Fibroblast of pulmonary artery (primary cell): Measurements from ENCODE around the gene IRAK3.
"Not testable (repeated sequence)": the region's sequence is repeated elsewhere in the genome, so short reads cannot be mapped to it uniquely, and the experiment has no call there.

Source experiments
- DNase-seq: peaks from one replicate; pipeline ENCODE4 v3.0.0-alpha.2; 2010; ENCODE audit warnings: low read depth
- H3K4me3 ChIP-seq: replicated peaks from 2 replicates; pipeline ENCODE4 v1.5.1; 2011; ENCODE audit warnings: low read depth, mild to moderate bottlenecking, control low read depth, low read length, moderate library complexity
- TF ChIP-seq, protein P1 (sequence below): IDR thresholded peaks from 2 replicates; pipeline ENCODE4 v1.5.1; 2011; ENCODE audit warnings: mild to moderate bottlenecking, control low read depth, low read length, inconsistent platforms; ENCODE audit errors: missing control alignments

Gene IRAK3

DNA sequence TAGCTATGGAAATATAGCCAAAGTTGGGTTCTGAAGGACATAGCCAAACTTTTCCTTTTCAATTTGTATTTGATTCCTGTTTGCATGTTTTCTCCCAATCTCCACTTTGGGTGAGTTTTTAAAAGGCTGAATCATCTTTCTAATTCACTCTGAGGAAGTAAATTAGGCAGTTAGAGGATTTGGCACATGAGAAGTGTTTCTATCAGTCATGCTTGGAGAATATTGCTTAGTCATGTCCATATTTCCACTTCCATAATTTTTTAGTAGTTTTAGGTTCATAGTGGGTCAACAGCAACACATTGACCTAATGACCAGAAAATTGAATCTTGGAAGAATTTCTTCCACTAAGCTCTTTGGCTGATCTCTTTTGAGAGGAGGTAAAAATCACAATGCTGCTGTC, 21.8 kb downstream of the IRAK3 start:
- DNase-seq: peak; percentile 29
- H3K4me3 ChIP-seq: no peak overlapping the region
- TF ChIP-seq, protein P1, sequence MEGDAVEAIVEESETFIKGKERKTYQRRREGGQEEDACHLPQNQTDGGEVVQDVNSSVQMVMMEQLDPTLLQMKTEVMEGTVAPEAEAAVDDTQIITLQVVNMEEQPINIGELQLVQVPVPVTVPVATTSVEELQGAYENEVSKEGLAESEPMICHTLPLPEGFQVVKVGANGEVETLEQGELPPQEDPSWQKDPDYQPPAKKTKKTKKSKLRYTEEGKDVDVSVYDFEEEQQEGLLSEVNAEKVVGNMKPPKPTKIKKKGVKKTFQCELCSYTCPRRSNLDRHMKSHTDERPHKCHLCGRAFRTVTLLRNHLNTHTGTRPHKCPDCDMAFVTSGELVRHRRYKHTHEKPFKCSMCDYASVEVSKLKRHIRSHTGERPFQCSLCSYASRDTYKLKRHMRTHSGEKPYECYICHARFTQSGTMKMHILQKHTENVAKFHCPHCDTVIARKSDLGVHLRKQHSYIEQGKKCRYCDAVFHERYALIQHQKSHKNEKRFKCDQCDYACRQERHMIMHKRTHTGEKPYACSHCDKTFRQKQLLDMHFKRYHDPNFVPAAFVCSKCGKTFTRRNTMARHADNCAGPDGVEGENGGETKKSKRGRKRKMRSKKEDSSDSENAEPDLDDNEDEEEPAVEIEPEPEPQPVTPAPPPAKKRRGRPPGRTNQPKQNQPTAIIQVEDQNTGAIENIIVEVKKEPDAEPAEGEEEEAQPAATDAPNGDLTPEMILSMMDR: no peak

DNA sequence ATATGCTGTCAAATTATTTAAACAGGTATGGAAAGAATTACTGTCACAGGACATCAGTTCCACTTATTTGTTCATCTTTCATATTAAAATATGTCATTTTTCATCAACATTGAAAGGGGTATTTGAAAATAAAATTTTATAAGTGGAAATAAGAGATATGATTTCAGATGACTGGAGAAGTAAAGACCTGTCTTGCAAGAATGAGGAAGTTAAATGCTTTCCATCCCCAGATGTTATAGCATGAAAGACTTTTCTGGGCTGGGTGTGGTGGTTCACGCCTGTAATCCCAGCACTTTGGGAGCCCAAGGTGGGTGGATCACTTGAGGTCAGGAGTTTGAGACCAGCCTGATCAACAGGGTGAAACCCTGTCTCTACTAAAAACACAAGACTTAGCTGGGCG, 22.6 kb downstream of the IRAK3 start:
- not testable (repeated sequence) for H3K4me3 ChIP-seq, DNase-seq

DNA sequence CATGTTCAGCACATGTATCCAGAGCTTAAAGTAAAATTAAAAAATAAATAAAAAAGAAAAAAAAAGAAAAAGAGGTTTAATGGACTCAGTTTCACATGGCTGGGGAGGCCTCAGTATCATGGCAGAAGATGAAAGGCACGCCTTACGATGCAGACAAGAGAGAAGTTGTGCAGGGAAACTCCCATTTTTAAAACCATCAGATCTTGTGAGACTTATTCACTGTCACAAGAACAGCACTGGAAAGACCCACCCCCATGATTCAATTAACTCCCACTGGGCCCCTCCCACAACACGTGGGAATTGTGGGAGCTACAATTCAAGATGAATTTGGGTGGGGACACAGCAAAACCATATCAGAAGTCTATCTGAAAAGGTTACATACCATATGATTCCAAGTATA, 24.0 kb downstream of the IRAK3 start:
- not testable (repeated sequence) for H3K4me3 ChIP-seq, DNase-seq

DNA sequence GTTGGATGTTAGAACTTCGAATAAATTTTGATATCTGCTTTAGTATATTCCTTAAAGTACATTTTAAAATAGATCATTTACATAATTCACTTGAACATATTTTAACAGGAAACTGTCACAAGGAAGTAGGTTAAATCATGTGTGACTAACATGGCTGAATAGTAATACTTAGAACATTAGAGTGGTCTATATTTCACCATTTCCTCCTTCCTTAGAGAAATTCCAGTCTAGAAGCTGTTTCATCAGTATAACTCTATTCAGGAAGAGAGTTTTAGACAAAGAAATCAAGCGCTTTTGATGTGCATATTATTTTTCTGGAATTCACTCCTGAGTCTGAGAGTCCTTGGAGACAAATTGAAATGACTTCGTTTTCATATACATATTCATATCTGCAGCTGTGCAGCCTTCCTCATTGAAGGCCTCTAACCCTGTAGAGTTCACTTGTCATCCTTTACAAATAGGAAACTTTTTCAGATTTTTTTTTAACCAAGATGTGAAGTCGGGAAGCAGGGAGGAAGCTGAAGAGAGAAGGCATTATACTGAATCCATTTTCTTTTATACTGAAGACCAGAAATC, 28.4 kb downstream of the IRAK3 start:
- no peak overlapping the region for H3K4me3 ChIP-seq
- DNase-seq: peak; percentile 45
- TF ChIP-seq, protein P1: no peak

DNA sequence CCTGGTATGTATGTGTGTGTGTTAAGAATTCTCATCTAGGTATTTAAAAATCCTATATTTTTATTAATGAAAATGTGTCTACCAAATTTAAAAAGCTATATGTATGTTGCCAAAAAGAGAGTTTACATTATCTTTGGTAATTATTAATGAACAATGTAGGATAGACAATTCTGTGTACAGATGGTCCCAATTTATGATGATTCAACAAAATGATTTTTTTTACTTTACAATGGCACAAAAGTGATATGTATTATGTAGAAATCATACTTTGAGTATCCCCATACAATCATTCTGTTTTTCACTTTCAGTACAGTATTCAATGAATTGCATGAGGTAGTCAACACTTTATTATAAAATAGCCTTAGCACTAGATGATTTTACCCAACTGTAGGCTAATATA, 39.4 kb downstream of the IRAK3 start:
- DNase-seq: no peak
- H3K4me3 ChIP-seq: no peak overlapping the region
- TF ChIP-seq, protein P1: no peak

DNA sequence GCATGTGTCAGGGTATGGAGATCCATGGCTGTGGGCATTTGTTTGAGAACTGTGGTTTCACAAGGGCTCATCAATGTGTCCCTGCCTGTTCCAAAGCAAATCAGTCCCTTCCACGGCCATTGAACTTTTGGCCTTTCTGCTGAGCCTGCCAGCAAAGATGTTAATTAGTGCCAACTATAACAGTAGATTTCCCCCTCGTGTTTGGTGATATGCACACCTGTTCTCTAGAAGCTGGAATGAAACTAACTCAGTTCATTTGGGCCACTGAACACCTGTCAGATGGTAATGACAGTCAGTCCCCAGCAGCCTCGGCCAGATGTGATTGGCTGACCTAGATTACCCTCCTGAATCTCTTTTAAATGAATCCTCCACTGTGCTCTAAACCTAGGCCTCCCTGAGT, 43.2 kb downstream of the IRAK3 start:
- DNase-seq: no peak
- TF ChIP-seq, protein P1: no peak
- no peak overlapping the region for H3K4me3 ChIP-seq

DNA sequence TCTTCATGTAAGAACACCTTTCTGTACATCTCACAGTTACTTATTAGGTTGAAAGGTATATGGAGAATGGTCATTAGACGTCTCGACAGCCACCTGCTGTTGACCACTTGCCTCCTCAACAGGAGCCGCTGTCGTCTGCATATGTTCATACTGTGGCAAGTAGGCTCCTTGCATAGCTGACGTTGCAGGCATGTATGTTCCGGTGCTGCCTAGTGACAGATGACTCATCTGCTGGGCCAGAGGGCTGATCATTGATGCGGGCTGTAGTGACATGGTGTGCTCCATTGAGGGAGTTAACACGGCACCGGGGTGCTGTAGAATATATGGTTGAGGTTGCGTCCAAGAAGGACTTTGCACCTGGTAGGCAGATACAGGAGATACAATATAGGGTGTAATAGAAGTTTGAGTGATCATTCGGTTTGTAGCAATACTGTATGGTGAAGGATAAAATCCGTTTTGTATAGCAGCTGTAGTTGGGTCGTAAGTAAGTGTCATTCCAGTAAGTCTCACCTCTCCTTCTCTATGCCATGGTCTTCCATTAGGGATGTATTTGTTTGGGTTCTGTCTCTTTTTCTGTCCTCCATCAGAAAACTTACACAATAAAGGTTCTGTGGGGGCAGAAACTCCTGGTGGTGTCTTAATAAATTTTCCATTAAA, 45.2 kb downstream of the IRAK3 start:
- H3K4me3 ChIP-seq, DNase-seq: not testable (repeated sequence)

DNA sequence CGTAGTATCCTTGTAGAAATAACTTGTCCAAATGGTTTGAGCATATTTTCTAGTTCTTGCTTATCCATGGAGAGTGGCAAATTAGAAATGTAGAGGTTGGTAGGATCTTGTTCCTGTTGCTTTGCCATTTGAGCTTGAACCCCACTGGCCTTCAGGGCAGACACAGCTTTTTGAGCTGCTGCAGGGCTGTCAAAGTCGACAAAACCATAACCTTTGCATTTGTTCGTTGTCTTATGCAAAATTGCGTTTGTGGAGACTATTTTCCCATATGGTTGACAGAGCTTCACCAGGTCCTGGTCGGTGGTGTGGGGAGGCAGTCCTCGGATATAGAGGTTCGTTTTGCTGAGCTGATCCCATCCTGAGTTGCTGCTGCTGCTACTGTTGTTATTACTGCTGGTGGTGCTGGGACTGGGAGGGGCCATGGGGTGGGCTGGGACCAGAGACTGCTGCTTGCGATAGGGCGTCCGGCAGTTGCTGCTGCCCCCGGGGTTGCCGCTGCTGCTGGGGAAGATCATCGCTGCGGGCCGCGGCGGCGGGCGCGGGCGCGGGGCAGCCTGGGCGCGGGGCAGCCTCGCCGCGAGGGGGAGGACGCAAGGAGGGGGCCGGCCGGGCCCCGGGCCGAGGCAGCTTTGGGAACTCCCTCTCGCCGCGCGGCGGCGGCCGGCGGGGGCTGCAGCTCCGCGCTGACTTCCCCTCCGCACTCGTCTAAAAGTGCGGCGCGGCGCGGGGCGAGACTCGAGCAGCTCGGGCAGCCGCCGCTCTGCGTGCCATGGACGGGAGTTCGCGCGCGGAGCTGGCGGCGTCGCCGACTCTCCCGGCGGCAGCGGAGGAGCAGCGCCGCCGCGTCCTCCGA, 46.0 kb downstream of the IRAK3 start:
- peak overlapping the region; percentile 50 for H3K4me3 ChIP-seq
- DNase-seq: peak; percentile 50
